SK-N-SH (cell line): ENCODE data around the gene QKI. TPM values are rescaled to one million over a fixed set of nuclear protein-coding genes. Genes with fewer than 3 reads are reported as not detected.

Experiments used
- CTCF ChIA-PET: fragments of 300-600, 350-600 bp; formaldehyde crosslinking; extraction: SDS; loops from one replicate; lab custom pipeline; 2021; lab: Yijun Ruan, JAX
- POLR2A ChIA-PET: fragments of 350-600 bp; sonication (Branson Sonifier 250); formaldehyde crosslinking; extraction: SDS; loops from one replicate; lab custom pipeline; 2020; ENCODE audit warnings: antibody characterized with exemption, inconsistent platforms; lab: Yijun Ruan, JAX
- DNase-seq: peaks from one replicate; pipeline ENCODE4 v3.0.0; 2012
- H2AFZ ChIP-seq: fragments of 200-600 bp; sonication (generic); 2 replicates; pipeline ENCODE4 v1.8.1; 2016; ENCODE audit warnings: antibody characterized with exemption, mild to moderate bottlenecking, low read depth
- H3F3A ChIP-seq: fragments of 200-600 bp; sonication (generic); replicated peaks from 2 replicates; pipeline ENCODE3; 2016; ENCODE audit warnings: antibody characterized with exemption, mild to moderate bottlenecking; ENCODE audit not compliant: insufficient read depth
- H3K27ac ChIP-seq, 2 experiments: fragments of 200-500 bp in 1 of 2; fragments of 200-600 bp in 1 of 2; sonication (Bioruptor generic) in 1 of 2; sonication (generic), shearing (Covaris generic) in 1 of 2; 2 replicates each; pipeline versions ENCODE4 v1.5.1 to v1.6.1; 2014 to 2016; ENCODE audit warnings: low read depth in 2 of 2, inconsistent platforms in 1 of 2, low read length in 1 of 2, mild to moderate bottlenecking in 1 of 2, mixed read lengths in 1 of 2
- H3K27me3 ChIP-seq: fragments of 200-600 bp; sonication (generic), shearing (Covaris generic); 2 replicates; pipeline ENCODE4 v1.6.1; 2016; ENCODE audit warnings: mixed run types; ENCODE audit not compliant: insufficient read depth
- H3K36me3 ChIP-seq, 2 experiments: fragments of 200-500 bp in 1 of 2; fragments of 200-600 bp in 1 of 2; sonication (Bioruptor generic) in 1 of 2; sonication (generic) in 1 of 2; replicated peaks in 1 of 2; 2 replicates each; pipeline versions ENCODE3 to v1.5.1; 2014 to 2016; ENCODE audit warnings: low read length in 1 of 2, mild to moderate bottlenecking in 1 of 2; ENCODE audit not compliant: insufficient read depth in 2 of 2, control insufficient read depth in 1 of 2
- H3K4me1 ChIP-seq, 2 experiments: fragments of 200-500 bp in 1 of 2; fragments of 200-600 bp in 1 of 2; sonication (Bioruptor generic) in 1 of 2; sonication (generic), shearing (Covaris generic) in 1 of 2; 2 replicates each; pipeline versions ENCODE4 v1.5.1 to v1.6.1; 2014 to 2016; ENCODE audit warnings: low read depth in 1 of 2, low read length in 1 of 2, mixed run types in 1 of 2; ENCODE audit not compliant: insufficient read depth in 2 of 2, control insufficient read depth in 1 of 2
- H3K4me2 ChIP-seq: fragments of 200-600 bp; sonication (generic), shearing (Covaris generic); 2 replicates; pipeline ENCODE4 v1.6.1; 2017; ENCODE audit warnings: mixed run types
- H3K4me3 ChIP-seq, 2 experiments: fragments of 200-500 bp in 1 of 2; fragments of 200-600 bp in 1 of 2; sonication (Bioruptor generic) in 1 of 2; sonication (generic), shearing (Covaris generic) in 1 of 2; 2 replicates each; pipeline versions ENCODE4 v1.5.1 to v1.8.1; 2014 to 2016; ENCODE audit warnings: low read depth in 2 of 2, inconsistent platforms in 1 of 2, low read length in 1 of 2, mild to moderate bottlenecking in 1 of 2, mixed read lengths in 1 of 2, moderate library complexity in 1 of 2
- H3K79me2 ChIP-seq: fragments of 200-600 bp; sonication (generic); 2 replicates; pipeline ENCODE4 v1.8.1; 2017; ENCODE audit warnings: mild to moderate bottlenecking; ENCODE audit not compliant: insufficient read depth
- H3K9ac ChIP-seq: fragments of 200-600 bp; sonication (generic); 2 replicates; pipeline ENCODE4 v1.6.1; 2017; ENCODE audit warnings: mixed run types
- H3K9me2 ChIP-seq: fragments of 200-600 bp; sonication (generic); 2 replicates; pipeline ENCODE4 v1.6.1; 2017; ENCODE audit warnings: mixed run types
- H3K9me3 ChIP-seq: fragments of 200-600 bp; sonication (generic); 2 replicates; pipeline ENCODE4 v1.6.1; 2017; ENCODE audit warnings: mixed run types, mild to moderate bottlenecking, moderate library complexity
- H4K20me1 ChIP-seq: fragments of 200-600 bp; sonication (generic); 2 replicates; pipeline ENCODE4 v1.6.1; 2017; ENCODE audit warnings: mild to moderate bottlenecking, mixed run types; ENCODE audit not compliant: insufficient read depth
- CHD2 ChIP-seq: fragments of 150-350 bp; IDR thresholded peaks from 2 replicates; pipeline ENCODE4 v1.6.1; 2018; ENCODE audit warnings: low read length; ENCODE audit not compliant: partially characterized antibody
- EZH2phosphoT487 ChIP-seq: fragments of 200-600 bp; sonication (generic); IDR thresholded peaks from 2 replicates; pipeline ENCODE4 v1.6.1; 2017; ENCODE audit warnings: low read depth, mixed run types, mild to moderate bottlenecking, antibody characterized with exemption, moderate library complexity, borderline replicate concordance
- FOSL2 ChIP-seq: IDR thresholded peaks from 2 replicates; pipeline ENCODE4 v1.4.0; 2012; ENCODE audit warnings: low read depth, mild to moderate bottlenecking, moderate library complexity, borderline replicate concordance
- FOXJ3 ChIP-seq: sonication (generic); formaldehyde crosslinking; IDR thresholded peaks from 2 replicates; pipeline ENCODE4 v1.5.1; 2020; ENCODE audit warnings: mild to moderate bottlenecking, missing genetic modification reagents
- FOXM1 ChIP-seq: IDR thresholded peaks from 2 replicates; pipeline ENCODE4 v1.4.0; 2012; ENCODE audit warnings: low read depth, mild to moderate bottlenecking
- MEF2A ChIP-seq: IDR thresholded peaks from 2 replicates; pipeline ENCODE4 v1.4.0; 2012; ENCODE audit warnings: low read depth, borderline replicate concordance
- MXI1 ChIP-seq: IDR thresholded peaks from 2 replicates; pipeline ENCODE4 v1.6.1; 2012; ENCODE audit warnings: mild to moderate bottlenecking, low read depth, low read length, improper control_type of control experiment
- PBX3 ChIP-seq: IDR thresholded peaks from 2 replicates; pipeline ENCODE4; 2012
- POLR2AphosphoS5 ChIP-seq: IDR thresholded peaks from 2 replicates; pipeline ENCODE4 v1.6.1; 2012; ENCODE audit warnings: low read depth, low read length
- REST ChIP-seq: IDR thresholded peaks from 2 replicates; pipeline ENCODE4 v1.6.1; 2012; ENCODE audit warnings: mild to moderate bottlenecking, low read depth, low read length, moderate library complexity
- RXRA ChIP-seq: IDR thresholded peaks from 2 replicates; pipeline ENCODE4 v1.4.0; 2012; ENCODE audit warnings: low read depth, mild to moderate bottlenecking, borderline replicate concordance
- SIN3A ChIP-seq: IDR thresholded peaks from 2 replicates; pipeline ENCODE4 v1.6.1; 2012; ENCODE audit warnings: low read depth, mild to moderate bottlenecking, low read length, moderate library complexity, borderline replicate concordance
- TAF1 ChIP-seq: IDR thresholded peaks from 2 replicates; pipeline ENCODE4 v1.6.1; 2012; ENCODE audit warnings: low read depth, mild to moderate bottlenecking, low read length, moderate library complexity, borderline replicate concordance
- TEAD4 ChIP-seq: IDR thresholded peaks from 2 replicates; pipeline ENCODE4 v1.4.0; 2012; ENCODE audit warnings: mild to moderate bottlenecking, borderline replicate concordance; ENCODE audit not compliant: insufficient read depth
- USF2 ChIP-seq: fragments of 150-350 bp; IDR thresholded peaks from 2 replicates; pipeline ENCODE4 v1.6.1; 2017; ENCODE audit warnings: antibody characterized with exemption, low read length, low read depth, borderline replicate concordance
- YY1 ChIP-seq: IDR thresholded peaks from 2 replicates; pipeline ENCODE4 v1.4.0; 2012; ENCODE audit warnings: low read depth, mild to moderate bottlenecking
- WGBS: methylation state at CpG from one replicate; pipeline ENCODE4 v1.1.6; 2017; ENCODE audit warnings: low lambda C conversion rate; 5-methylcytosine and 5-hydroxymethylcytosine counted together
- polyA plus RNA-seq, 3 experiments: library from polyadenylated mRNA; depleted of rRNA; stranded (reverse); fragments of >200 nt; gene quantifications; 2 replicates each; pipeline ENCODE4 v1.2.3, GENCODE V29; 2012

Gene QKI
- polyA plus RNA-seq, 1 of the 3 experiments (the other 2 are of a cell fraction): 51.1 TPM

GRCh38 chr6:163612200-163612599 is 197.7 kb downstream of the QKI start:
- H2AFZ ChIP-seq: no peak overlapping the region
- CTCF ChIA-PET: no interaction called here

More at GRCh38 chr6:163612200-163612599, 197.7 kb downstream of the QKI start:
- no peak overlapping the region for H3K4me3 ChIP-seq
- POLR2A ChIA-PET: no interaction called here
- no peaks in the 10 kb centered on the region for H3K9me2 ChIP-seq
- no peaks in the 10 kb centered on the region for H4K20me1 ChIP-seq
- H3K27ac ChIP-seq: no peak overlapping the region
- peaks cover 0 to 6% of the 10 kb centered on the region in 2 experiments; a peak in 1 of 4 replicates for H3K4me1 ChIP-seq
- no peaks in the 10 kb centered on the region for H3F3A ChIP-seq
- H3K36me3 ChIP-seq: no peaks in the 10 kb centered on the region
- H3K79me2 ChIP-seq: no peaks in the 10 kb centered on the region
- no peak overlapping the region for H3K4me2 ChIP-seq
- 66% methylated on average over 8 of the region's 8 CpGs for WGBS
- TF ChIP-seq SIN3A: no peak
- no peak for TF ChIP-seq FOXM1
- TF ChIP-seq CHD2: no peak
- no peak for TF ChIP-seq FOXJ3 (CRISPR knock-in tag)
- TF ChIP-seq REST: no peak
- TF ChIP-seq FOSL2: no peak
- no peak for TF ChIP-seq YY1
- TF ChIP-seq TAF1: no peak
- no peak for TF ChIP-seq RXRA
- no peak for TF ChIP-seq TEAD4
- no peak for TF ChIP-seq MEF2A
- no peak for TF ChIP-seq EZH2phosphoT487
- TF ChIP-seq MXI1: no peak
- no peak for TF ChIP-seq PBX3
- no peak for TF ChIP-seq POLR2AphosphoS5
- TF ChIP-seq USF2: no peak
- no peaks in the 10 kb centered on the region for H3K9me3 ChIP-seq
- DNase-seq: no peak
- no peak overlapping the region for H3K9ac ChIP-seq
- no peaks in the 10 kb centered on the region for H3K27me3 ChIP-seq
